Measurements from ENCODE around the gene SPATA13.
A peak's percentile ranks its signal among the peaks of the same experiment; 100 is the strongest.

SPATA13 gene

DNA sequence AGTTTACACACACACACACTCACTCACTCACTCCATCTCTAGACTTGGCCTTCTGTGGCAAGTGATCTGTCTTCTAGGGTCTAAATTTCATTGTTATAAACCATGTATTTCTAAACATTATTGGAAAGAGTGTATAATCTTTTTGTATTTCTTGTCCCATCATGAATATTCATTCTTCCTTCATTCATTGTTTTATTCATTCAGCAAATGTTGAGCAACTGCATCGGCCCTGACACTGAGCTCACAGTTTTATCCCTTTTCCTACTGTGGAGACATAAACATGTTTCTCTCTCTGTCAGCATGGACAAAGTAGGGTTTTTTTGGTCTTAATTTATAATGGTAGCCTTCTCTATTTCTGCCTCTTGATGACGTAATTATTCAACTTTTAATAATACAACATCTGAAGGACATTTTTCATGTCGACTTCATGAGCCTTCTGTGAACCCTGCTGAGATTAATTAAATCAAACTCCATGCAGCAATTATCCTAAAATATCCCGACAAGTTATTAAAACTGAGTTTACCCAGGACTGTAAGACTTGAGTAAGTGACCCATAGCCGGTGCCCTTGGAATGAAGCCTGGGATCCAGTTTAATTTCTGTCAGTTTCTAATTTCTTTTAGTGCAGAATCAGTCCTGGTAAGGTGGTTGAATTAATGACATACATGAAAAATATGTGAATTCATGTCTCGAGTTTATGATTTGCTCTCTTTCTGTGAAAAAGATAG is 7.3 kb downstream of the SPATA13 start:
- no peak for DNase-seq (ENCODE audit: low spot score)

DNA sequence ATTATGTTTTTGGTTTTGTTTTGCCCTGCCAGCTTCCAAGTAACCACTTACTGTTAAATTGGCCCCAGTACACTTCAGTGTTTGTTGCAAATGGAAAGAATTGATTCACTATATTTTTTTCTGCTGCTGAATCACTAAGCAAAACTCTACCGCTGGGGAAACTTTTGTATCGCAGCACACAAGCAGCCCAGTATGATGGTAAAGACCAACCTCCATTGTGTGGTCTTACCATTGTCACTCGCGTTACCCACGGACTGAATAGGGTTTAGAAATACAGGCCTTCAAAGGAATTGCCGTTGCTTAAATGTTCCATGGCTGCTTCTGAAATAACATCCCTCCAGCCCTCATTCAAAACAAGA is 7.9 kb downstream of the SPATA13 start:
- no peak for DNase-seq (ENCODE audit: low spot score)

- no peak for DNase-seq (ENCODE audit: low spot score)
Measured at GRCh38 chr13:24168979-24169378, 8.5 kb downstream of the SPATA13 start.

DNA sequence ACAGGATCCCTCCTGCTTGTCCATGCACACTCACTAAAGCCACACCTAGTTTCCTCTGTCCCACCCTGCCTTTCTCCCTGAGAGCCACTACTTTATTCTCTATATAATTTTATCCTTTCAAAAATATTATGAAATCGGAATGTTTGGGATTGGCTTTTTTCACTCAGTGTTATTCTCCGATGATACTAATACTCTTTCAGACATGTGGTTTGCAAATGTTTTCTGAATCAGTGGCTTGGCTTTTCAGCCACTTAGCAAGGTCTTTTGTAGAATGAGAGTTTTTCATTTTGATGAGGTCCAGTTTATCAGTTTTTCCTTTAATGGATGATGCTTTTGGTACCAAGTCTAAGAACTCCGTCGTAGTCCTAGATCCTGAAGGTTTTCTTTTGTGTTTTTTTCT is 11.6 kb downstream of the SPATA13 start:
- DNase-seq (ENCODE audit: low spot score): no peak

GRCh38 chr13:24173795-24174194 is 13.3 kb downstream of the SPATA13 start:
- no peak for DNase-seq (ENCODE audit: low spot score)

- DNase-seq (ENCODE audit: low spot score): no peak
Measured at GRCh38 chr13:24175847-24176246, 15.3 kb downstream of the SPATA13 start.

GRCh38 chr13:24176351-24177101 is 16.0 kb downstream of the SPATA13 start:
- no peak for DNase-seq (ENCODE audit: low spot score)

DNA sequence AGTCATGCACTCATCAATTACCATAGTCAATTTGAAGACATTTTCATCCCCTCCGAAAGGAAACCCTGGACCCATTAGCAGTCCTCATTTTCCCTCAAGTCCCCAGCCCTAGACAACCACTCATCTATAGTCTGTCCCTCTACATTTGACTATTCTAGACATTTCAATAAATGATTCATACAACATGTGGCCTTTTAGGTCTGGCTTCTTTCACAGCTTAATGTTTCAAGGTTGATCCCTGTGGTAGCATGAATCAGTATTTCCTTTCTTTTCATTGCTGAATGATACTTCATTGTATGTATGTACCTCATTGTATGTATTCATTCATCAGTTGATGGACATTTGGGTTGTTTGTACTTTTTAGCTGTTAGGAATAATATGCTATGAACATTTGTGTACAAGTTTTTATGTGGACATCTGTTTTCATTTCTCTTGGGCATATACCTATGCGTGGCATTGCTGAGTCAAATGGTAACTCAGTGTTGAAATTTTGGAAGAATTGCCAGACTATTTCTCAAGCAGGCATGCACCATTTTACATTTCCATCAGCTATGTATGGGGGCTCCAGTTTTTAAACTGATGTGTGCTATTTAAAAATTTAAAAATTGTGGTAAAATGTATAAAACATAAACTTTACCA is 18.4 kb downstream of the SPATA13 start:
- no peak for DNase-seq (ENCODE audit: low spot score)

GRCh38 chr13:24179486-24179850 is 18.9 kb downstream of the SPATA13 start:
- no peak for DNase-seq (ENCODE audit: low spot score)

GRCh38 chr13:24180750-24181377 is 20.3 kb downstream of the SPATA13 start:
- DNase-seq (ENCODE audit: low spot score): no peak

- DNase-seq (ENCODE audit: low spot score): no peak
Measured at GRCh38 chr13:24181991-24182702, 21.6 kb downstream of the SPATA13 start.

DNA sequence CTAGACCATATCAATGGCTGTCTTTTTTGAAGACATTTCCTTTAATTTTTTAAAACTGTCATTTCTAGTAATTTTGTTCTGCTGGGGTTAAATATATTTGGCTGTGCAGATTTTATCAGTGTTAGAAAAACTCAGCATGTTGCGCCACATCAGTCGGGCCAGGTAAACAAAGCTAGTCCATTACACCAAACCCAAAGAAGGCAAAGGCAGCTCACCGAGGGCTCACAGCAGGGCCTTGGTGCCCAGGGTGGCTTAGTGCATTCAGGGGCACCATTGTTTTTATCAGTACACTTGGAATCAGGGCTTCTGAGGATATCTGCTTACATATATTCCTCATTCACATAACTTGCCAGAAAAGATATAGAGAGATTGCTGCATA is 22.2 kb downstream of the SPATA13 start:
- no peak for DNase-seq (ENCODE audit: low spot score)

- no peak for DNase-seq (ENCODE audit: low spot score)
Measured at GRCh38 chr13:24183741-24184182, 23.2 kb downstream of the SPATA13 start.

GRCh38 chr13:24184265-24184841 is 23.8 kb downstream of the SPATA13 start:
- DNase-seq (ENCODE audit: low spot score): peak; percentile 39

DNA sequence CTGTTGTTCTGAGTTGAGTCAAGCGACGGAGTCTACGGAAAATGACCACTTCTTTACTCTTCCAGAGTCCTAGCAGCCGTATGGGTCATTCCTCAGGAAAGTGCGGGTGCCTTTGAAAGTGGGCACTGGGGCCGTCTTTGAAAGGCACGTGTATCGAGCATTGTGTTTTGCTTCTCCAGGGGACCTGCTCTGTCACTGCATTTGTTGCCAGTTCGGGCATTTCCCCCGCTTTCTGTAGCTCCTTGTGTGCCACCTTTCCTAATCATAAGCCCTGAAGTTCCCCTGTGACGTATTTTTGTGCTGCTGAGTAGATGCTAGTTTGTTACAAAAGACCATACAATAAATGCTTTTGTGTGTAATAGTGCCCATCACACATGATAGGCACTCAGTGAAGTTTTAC is 24.4 kb downstream of the SPATA13 start:
- DNase-seq (ENCODE audit: low spot score): no peak

DNA sequence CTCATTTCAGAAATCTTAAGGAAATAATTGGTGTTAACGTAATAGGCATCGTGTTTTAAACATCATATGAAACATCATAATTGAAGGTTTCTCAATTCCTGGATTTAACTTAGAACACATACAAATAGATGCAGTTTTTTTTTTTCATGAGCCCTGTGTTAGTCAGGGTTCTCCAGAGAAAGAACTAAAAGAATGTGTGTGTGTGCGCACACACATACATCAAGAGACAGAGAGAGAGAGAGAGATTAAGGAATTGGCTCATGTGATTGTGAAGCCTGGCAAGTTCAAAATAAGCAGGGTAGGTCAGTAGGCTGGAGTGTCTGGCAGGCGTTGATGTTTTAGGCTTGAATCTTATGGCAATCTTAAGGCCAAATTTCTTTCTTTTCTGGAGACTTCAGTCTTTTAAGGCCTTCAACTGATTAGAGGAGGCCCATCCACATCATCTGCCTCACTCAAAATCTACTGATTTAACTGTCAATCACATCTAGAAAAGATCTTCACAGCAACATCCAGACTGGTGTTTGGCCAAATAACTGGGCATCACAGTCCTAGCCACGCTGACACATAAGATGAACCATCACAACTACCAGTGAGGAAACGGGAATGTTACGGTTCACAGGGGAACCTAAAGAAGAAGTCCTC is 25.2 kb downstream of the SPATA13 start:
- no peak for DNase-seq (ENCODE audit: low spot score)

DNA sequence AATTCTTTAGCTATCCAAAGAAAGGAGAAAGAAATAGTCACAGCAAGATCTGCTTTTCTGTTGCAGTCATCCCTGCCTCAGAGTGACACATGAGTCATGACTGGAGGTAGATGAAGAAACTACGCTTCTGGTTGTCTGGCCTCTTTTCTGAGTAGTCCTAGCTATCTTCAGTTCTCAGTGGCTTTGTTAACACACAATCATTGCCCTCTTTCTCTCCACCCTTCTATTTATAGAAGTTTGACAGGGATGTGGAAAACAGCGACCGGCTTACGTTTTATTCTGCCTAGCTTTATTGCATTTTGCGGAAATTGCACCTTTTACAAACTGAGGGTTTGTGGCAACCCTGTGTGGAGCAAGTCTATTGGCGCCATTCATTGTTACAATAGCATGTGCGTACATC is 26.7 kb downstream of the SPATA13 start:
- DNase-seq (ENCODE audit: low spot score): no peak

DNA sequence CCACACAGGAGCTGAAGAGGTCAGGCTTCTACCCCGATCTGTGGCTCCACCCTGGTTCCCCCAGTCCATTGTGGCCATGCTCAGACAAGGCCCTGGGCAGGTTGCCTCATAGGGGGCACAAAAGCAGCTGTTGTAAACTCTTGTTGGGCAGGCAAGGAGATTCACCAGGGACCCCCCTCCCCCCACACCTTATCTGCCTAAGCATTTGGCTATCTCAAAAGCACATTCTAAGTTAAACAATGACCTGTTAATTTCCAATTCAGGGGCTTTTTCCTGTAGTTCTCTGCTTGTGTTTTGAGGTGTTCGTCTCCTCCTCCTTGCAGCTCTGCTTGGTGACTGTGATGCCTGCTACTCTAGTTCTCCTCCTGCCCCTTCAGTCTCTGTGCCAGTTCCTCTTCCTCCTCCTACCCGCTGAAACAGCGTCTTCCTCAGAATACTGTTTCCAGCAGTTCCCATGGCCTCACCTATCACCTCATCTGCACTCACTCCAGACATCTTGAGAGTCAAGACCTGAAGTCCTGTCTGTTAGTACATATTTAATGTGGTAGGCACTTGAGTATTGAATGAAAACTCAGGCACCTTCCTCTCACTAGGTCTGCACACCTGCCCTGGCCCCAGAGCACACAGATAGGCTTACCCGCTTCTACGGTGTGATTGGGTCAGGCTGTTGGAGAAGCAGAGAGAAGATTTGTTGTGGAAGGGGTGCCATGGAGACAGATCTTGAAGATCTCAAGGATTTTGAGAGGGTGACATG is 31.7 kb downstream of the SPATA13 start:
- no peak for DNase-seq (ENCODE audit: low spot score)

DNA sequence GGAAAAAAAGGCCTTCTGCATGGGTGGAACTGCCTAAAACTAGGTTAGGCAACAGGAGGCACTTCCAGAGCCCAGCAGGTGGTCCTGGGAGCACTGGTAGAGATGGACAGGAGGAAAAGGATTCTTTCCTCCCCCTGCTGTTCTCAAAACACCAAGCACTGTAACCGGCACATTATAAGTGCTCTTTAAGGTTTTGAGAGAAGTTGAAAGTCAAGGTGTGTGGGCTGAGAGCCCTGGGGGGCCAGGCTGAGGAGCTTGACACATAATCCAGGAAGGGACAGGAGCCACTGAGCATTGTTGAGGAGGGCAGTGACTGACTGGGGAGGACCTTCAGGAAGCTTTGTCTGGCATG is 32.3 kb downstream of the SPATA13 start:
- DNase-seq (ENCODE audit: low spot score): no peak

- DNase-seq (ENCODE audit: low spot score): no peak
Measured at GRCh38 chr13:24194447-24194846, 33.9 kb downstream of the SPATA13 start.

DNA sequence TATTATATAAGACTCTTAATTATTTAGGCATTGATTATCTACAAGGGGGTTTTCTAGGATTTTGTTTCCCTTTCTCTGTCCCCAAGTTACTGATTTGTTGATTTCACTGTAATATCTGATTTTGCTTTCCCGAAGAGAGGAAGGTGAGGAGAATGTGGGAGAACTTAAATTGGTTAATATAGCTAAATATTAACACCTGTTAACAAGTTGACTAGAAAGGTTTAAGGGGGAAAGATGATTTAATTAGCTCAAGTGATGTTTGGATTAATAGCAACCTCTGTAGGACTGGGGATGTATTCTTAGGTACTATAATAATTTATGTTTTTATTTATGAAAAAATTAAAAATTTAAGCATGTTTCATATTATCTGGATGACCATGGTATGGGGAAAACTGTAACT is 35.1 kb downstream of the SPATA13 start:
- no peak for DNase-seq (ENCODE audit: low spot score)
